Stimulated activated naive CD4-positive, alpha-beta T cell treated with Interleukin-2 at 50 U/mL for 16 hours (primary cell): ENCODE measurements around the gene PRR15L.
A peak's percentile ranks its signal among the peaks of the same experiment; 100 is the strongest.
"Not testable (repeated sequence)": the region's sequence is repeated elsewhere in the genome, so short reads cannot be mapped to it uniquely, and the experiment has no call there.

Experiments
- DNase-seq: peaks from one replicate; lab custom pipeline; 2025; lab: John Stamatoyannopoulos, UW

PRR15L gene

GRCh38 chr17:47988445-47988844 lies 30.8 kb upstream of the PRR15L start:
- not testable (repeated sequence) for DNase-seq

- no peak for DNase-seq
These were observed 29.7 kb upstream of the PRR15L start for GRCh38 chr17:47987240-47987835.

GRCh38 chr17:47986520-47986919 lies 28.8 kb upstream of the PRR15L start:
- no peak for DNase-seq

GRCh38 chr17:47983492-47984223 lies 26.0 kb upstream of the PRR15L start:
- no peak for DNase-seq

- DNase-seq = no peak
These were observed 25.1 kb upstream of the PRR15L start for GRCh38 chr17:47982645-47983390.

GRCh38 chr17:47982091-47982617 lies 24.5 kb upstream of the PRR15L start:
- DNase-seq = no peak

- no peak for DNase-seq
These were observed 23.8 kb upstream of the PRR15L start for GRCh38 chr17:47981462-47981861.

GRCh38 chr17:47980541-47980940 lies 22.9 kb upstream of the PRR15L start:
- DNase-seq = no peak

GRCh38 chr17:47978324-47978723 lies 20.6 kb upstream of the PRR15L start:
- DNase-seq = peak; percentile 34

GRCh38 chr17:47975823-47976205 lies 18.1 kb upstream of the PRR15L start:
- no peak for DNase-seq

- no peak for DNase-seq
These were observed 17.6 kb upstream of the PRR15L start for GRCh38 chr17:47975189-47975822.

- no peak for DNase-seq
These were observed 15.9 kb upstream of the PRR15L start for GRCh38 chr17:47973541-47973940.

- peak; percentile 99 for DNase-seq
These were observed 13.2 kb upstream of the PRR15L start, which contains the start of gene CDK5RAP3 for GRCh38 chr17:47970725-47971499. TSS of gene CDK5RAP3 (plus strand) at chr17:47971113. CDS start at chr17:47971147, 34 bp downstream.

- no peak for DNase-seq
These were observed 12.4 kb upstream of the PRR15L start for GRCh38 chr17:47969930-47970724.

GRCh38 chr17:47968836-47969235 lies 11.2 kb upstream of the PRR15L start:
- DNase-seq = no peak

- DNase-seq = no peak
These were observed 10.0 kb upstream of the PRR15L start for GRCh38 chr17:47967607-47968252.

GRCh38 chr17:47966079-47966519 lies 8.4 kb upstream of the PRR15L start:
- no peak for DNase-seq

- no peak for DNase-seq
These were observed 7.2 kb upstream of the PRR15L start for GRCh38 chr17:47964856-47965255.

- no peak for DNase-seq
These were observed 5.2 kb upstream of the PRR15L start for GRCh38 chr17:47962901-47963300.

GRCh38 chr17:47961406-47961805 lies 3.7 kb upstream of the PRR15L start:
- no peak for DNase-seq
